DOHH2 (cell line): ENCODE results near the gene CYTH1.

ENCODE experiments used
- EZH2phosphoT487 ChIP-seq: fragments of 200-600 bp; sonication (generic); IDR thresholded peaks from 2 replicates; pipeline ENCODE4 v1.6.1; 2017; ENCODE audit warnings: borderline replicate concordance, mild to moderate bottlenecking, antibody characterized with exemption, low read length, moderate library complexity, mixed read lengths
- TF ChIP-seq, protein P1 (sequence below): fragments of 200-600 bp; sonication (generic); IDR thresholded peaks from one replicate; pipeline ENCODE4 v1.5.1; 2014; ENCODE audit warnings: antibody characterized with exemption, mild to moderate bottlenecking, low read depth, low read length; ENCODE audit not compliant: poor library complexity, severe bottlenecking

DNA sequence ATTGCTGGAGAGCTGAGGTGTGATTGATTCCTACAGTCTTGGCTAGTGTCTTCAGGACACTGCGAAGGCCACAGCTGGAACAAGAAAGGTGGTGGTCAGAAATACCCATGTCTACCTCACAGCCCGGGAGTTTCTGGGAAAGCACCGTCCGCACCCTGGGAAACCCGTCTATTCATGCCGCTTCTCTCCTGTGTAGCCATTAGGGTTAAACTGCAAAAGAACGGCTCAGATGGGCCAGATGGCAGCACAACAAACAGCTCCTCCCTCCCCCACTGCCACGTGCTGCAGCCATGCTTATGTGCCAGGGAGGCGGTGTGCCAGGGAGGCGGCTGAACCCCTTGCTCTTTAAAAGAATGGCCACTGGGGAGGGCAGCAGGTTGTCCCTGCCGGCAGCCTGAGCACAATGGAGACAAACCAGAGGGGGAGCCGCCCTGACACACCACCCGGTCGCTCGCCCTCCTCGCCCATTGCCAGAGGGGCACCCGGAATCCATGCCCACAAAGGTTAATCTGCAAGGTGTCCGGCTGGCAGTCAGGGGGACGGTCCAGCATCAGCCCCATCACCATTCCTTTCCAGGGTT, 65.2 kb downstream of the CYTH1 start:
- TF ChIP-seq, protein P1, sequence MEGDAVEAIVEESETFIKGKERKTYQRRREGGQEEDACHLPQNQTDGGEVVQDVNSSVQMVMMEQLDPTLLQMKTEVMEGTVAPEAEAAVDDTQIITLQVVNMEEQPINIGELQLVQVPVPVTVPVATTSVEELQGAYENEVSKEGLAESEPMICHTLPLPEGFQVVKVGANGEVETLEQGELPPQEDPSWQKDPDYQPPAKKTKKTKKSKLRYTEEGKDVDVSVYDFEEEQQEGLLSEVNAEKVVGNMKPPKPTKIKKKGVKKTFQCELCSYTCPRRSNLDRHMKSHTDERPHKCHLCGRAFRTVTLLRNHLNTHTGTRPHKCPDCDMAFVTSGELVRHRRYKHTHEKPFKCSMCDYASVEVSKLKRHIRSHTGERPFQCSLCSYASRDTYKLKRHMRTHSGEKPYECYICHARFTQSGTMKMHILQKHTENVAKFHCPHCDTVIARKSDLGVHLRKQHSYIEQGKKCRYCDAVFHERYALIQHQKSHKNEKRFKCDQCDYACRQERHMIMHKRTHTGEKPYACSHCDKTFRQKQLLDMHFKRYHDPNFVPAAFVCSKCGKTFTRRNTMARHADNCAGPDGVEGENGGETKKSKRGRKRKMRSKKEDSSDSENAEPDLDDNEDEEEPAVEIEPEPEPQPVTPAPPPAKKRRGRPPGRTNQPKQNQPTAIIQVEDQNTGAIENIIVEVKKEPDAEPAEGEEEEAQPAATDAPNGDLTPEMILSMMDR, result no peak
- no peak for TF ChIP-seq EZH2phosphoT487
